Epidermal melanocyte (primary cell): ENCODE results near the gene CCNL2.
"Not testable (repeated sequence)": the region's sequence is repeated elsewhere in the genome, so short reads cannot be mapped to it uniquely, and the experiment has no call there.

Experiments
- DNase-seq: peaks from one replicate; pipeline ENCODE4 v3.0.0; 2011; ENCODE audit warnings: low spot score; ENCODE audit not compliant: insufficient read length

The CCNL2 gene

DNA sequence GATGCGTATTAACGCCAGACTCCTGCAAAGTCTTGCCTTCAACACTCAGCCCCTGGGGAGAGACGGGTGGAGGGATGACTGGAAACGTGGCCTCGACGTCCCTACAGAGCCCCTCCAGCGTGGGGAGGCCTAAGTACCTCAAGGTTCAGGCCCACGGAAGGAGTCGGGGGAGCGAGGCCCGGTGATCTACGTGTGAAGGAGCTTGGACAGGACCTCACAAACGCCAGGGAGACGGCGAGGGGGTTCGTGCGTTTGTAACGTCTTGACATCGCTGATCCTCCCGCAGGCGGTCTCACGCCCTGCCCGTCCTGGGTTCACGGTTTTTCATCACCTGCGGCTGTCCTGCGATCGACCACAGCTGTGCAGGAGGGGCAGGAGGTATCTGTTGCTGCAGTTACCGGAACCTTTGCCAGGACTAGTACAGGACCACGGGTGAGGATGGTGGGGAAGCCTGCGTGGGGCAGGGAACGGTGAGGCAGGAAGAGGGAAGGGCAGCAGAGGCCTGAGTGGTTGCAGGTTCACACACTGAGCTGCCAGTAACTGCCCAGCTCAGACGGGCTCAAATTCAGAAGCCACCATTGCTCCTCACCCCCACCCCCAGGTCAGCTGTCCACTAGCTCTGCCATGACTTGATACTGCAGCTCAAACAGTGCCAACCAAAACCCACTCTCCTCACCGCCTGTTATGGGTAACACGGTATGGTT, 889 bp upstream of the CCNL2 start:
- DNase-seq = no peak

DNA sequence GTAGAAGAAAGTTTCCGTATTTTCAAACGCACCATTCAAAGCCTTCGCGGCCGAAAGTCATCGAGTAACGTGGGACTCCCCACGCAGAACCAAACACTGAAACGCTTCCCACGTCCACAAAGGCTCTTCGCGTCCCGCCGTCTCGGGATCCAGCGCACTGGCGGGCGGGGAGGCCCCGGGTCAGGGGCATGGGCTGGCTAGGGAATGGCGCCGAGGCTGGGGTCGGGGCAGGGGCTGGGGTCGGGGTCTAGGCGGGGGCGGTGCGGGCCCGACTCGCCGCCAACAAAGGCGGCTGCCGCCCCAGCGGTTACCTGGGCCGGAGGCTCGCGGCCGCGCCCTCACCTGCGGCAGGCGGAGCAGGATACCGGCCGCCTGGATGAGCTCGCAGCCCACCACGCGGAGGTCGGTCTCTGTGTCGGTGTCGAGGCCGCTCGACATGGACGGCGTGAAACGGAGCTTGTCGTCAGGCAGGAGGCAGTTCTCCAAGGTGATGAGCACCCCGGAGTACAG, 403 bp downstream of the CCNL2 start:
- no peak for DNase-seq

DNA sequence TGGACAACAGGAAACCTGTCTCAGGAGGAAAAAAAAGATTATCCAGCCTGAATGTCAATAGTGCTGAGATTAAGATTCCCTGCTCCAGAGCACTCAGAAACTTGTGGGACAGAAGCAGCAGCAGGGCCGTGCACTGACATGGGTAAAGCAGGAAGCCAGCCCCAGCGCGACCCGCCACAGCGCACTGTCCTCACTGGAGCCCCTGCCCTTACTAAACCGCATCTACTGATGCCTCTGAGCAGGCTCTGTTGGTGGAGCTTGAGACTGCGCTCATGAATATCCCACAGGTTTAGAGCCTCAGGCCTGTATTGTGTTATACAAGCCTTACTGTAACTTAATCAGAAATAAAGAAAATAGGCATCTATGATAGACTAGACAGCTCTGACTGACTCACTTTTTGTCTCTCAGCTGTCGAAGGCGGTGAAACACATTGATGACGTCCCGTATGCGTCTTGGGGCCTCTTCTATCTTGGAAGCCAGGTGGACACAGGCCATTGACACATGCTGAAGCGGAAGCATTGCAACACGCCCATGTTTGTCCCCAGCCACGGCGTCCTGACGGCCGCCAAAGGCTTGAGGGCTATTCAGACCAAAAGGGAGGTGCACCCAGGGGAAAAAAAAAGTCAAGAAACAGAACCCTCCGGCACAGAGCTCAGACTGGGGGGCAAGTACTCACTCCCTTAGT, 1.2 kb downstream of the CCNL2 start:
- DNase-seq = no peak

DNA sequence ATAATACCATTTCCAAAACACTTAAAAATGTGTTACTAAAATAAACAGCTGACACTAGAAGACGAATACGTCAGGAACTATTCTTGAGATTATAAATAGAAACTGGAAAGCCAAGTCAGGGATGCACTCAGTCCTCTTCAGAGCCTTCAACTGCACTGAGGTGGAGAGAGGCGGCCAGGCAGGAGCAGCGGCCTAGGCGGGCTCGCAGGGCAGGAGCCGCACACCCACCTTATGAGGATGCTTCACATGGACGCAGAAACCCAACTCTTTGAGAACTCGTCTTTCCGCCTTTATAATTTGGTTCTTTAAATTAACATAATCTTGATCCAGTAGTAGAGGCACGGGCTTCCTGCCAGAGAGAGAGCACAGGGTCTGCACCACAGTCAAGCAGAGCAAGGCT, 4.0 kb downstream of the CCNL2 start:
- DNase-seq = no peak

DNA sequence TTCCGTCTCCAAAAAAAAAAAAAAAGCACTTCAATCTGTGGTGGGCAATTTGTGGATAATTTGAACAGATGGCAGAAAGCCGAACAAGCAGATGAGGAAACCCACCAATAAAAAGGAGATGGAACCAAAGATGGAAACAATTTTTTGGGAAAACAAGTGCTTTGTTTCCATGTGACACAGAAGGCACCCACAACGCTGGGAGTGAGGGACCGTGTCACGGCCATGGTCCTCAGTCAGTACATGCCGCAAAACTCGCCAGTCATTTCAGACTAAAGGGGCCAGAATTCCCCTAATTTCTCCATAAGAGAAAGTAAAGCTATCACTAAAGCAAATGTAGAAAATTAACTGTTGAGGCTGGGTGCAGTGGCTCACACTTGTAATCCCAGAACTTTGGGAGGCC, 5.0 kb downstream of the CCNL2 start:
- DNase-seq = no peak

DNA sequence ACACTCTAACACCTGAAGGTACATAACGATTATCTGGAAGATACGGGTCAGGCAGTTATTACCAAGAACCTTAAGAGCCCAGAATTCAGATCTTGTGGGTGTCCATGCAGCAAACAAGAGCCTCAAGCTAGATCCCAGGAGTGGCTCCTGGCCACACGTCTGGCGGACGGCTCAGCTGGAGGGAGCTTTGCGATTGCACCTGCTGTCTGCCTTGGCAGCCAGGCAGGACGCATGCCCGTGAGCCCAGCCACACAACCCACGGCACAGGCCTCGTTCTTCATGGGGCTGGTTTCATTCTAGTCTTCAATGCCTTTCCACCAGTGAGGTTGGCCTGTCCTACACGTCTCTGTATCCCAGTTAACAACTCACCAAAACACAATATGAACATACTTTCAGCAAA, 5.7 kb downstream of the CCNL2 start:
- no peak for DNase-seq

DNA sequence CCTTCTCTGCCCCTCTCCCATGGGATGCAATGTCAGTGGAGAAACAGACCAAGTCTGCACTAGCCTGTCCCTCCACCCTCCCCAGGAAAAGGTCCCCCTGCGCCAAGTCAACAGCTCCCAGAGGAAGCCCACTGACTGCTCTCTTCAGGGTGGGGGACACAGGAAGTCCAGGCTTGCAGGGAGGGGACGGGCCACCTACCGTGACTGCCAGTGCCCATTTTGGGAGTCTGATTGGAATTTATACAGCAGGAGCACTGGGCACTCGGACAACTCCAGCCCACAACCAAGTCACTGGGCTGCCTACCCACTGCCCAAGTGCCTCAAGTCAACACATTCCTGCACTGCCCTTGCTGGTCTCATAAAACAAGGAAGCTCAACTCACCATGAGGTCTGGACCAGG, 6.1 kb downstream of the CCNL2 start:
- DNase-seq = no peak

DNA sequence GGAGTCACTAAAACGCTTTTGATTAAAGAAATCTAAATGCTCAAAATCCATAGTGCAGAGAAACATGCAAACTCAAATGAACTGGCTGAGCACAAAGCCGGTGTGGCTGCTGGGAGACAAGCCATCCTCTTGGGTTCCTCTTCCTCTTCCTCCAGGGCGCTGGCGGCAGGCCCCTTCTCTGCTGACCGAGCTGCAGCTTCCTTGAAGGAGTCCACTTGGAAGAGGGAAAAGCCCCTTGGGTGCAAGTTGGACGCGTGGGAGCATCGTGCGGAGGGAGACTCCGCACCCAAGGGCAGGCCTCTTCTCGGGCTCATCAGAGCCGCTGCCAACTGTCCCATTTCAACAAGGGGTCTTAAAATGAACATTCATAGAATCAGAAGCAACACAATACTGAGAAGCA, 7.9 kb downstream of the CCNL2 start:
- DNase-seq = no peak

DNA sequence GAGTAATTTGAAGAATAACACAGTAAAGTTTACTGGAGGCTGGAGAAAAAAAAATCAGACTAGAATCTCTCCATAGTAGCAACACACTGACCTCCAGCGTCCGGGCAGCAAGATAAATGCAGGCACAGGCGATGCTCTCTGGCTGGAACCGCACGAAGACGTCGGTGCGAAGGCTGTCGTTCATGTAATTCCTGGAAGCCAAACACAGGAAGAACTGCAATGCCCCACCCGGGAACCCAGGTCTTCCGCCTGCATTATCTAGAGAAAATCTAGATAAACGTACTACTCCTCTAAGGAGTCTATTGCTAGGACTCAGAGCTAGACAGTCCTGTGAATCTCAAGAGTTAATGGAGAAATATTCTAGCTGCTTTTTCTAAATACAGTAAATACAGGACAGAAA, 8.5 kb downstream of the CCNL2 start:
- DNase-seq = no peak

DNA sequence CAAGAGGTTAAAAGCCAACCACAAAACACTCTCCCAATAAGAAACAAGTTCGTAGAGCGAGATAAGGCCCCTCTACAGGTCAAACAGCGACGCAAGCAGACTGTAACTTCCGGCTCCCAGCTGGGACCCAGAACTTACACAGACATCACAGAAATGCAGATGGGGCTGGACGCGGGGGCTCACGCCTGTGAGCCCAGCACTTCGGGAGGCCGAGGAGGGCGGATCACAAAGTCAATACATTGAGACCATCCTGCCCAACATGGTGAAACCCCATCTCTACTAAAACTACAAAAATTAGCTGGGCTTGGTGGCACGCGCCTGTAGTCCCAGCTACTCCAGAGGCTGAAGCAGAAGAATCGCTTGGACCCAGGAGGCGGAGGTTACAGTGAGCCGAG, 11.1 kb downstream of the CCNL2 start:
- no peak for DNase-seq

DNA sequence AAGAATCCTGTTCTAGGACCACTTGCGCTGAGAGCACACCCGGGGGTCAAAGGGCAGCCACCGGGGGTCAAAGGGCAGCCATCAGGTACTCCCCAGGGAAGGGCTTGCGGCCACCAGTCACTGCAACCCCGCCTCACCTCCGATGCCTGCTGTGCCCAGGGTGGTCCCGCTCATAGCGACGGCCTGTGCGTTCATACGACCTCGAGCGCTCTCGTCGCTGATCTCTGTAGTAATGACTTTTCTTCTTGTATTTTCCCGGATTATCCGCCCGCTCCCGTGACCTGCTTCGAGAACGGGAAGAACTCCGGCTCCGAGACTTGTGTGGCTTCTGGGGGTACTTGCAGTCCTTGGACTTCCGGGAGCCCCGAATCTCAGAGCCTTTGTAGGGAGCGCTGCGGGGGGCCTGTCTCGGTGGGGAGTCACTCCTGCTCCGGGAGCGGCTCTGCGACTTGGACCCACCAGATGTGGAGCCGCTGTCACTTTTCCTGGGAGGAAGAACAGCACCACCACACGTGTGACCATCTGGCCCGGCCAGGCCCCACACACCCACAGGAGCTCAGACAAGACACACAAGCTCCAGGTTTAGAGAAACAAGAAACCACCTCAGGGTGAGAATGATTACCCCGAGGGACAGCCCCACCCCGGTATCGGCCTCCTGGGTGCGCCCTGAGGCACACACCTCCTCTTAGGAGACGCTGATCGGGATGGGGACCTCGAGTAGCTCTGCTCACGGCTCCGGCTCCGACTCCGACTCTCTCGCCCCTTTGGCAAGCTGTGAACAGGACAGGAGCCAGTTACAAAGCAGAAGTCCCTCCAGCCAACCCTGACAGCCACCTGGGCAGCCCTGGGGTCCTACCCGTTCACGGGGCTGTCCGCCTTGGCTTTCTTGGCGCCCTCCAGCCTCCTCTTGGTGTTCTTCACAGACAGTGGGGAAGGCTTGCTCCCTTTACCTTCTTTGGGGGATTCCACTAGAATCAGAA, 11.7 kb downstream of the CCNL2 start:
- DNase-seq = no peak

DNA sequence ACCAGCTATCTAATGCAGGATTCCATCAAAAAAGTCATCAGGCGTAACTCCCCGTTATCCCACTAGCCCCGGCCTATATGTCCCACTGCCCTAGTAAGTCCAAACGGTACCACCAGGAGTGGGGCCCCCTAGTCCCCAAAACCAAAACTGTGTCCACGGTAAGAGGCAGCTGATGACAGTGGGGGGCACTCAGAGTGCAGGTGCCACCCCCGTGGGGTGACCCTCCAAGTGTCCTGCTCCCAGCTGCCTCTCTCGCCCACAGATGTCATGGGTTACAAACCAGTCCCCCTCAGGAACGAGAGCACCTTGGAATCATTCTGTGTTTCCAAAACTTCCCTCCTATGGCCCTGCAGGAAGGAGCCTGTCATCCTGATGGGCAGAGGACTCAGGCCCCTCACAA, 13.2 kb downstream of the CCNL2 start:
- no peak for DNase-seq

DNA sequence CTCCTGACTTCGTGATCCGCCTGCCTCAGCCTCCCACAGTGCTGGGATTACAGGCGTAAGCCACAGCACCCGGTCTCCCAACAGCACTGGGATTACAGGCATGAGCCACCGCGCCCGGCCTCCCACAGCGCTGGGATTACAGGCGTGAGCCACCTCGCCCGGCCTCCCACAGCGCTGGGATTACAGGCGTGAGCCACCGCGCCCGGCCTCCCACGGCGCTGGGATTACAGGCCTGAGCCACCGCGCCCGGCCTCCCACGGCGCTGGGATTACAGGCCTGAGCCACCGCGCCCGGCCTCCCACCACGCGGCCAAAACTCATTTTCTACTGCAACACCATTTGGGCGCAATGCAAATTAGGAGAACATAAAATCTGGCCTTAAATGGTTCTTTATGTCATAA, 13.8 kb downstream of the CCNL2 start:
- not testable (repeated sequence) for DNase-seq

DNA sequence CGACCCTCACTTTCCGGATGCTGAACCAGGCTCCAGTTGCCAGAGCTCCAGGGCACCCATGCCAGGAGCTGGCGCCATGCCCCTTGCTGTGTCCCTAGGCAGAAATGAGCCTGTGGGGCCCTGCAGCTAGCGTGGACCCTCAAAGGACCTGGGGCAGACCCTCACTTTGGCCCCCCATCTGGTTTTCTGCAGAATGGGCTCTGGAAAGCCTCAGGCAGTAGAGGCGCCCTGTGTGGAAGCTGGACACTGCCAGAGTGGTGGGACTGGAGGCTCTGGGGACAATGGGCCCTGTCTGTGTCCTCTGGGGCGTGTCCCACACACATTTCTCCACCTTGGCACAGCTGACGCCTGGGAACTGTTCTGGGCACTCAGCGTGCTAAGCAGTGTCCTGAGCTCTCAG, 17.8 kb downstream of the CCNL2 start:
- no peak for DNase-seq

DNA sequence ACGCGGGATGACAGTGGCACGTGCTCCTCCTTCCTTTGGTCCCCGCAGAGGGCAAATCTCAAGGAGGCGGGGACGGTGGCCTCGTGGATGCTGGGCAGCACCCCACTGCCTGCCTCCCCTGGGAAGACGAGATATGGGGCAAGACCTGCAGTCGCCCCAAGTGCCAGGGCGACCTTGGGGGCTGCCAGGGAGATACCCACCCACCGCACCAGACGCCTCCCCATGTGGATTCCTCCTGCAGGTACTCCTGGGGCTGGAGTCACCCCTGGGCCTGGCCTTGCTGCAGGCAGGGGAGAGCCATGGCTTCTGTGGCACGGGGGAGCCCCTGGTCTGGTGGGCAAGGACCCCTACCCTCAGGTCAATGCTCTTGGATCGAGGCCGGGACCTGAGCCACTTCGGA, 18.3 kb downstream of the CCNL2 start:
- DNase-seq = no peak

DNA sequence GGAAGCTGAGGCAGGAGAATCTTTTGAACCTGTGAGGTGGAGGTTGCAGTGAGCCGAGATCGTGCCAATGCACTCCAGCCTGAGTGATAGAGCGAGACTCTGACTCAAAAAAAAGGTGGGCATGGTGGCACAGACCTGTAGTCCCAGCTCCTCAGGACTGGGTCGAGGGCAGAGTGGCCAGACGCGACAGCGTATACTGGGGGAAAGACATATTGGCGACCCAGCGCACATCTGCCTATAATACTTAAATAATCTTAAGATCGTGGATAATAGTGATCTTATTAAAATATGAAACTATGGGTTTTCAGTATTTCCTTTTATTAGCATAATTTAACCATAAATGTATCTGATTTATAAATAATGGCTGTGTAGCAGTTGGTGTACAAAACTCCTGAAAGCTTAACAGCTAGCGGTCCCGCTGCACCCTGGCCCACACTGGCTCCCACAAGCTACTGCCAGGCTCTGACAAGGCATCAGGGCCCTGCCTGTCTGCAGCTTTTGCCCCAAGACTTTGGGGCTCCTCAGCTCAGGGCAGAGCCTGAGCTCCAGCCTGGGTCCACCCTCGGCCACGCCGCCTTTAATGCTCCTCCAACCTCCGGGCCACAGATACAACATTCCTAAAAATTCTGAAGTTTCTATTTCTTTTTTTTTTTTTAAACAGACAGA, 21.5 kb downstream of the CCNL2 start:
- DNase-seq = no peak

DNA sequence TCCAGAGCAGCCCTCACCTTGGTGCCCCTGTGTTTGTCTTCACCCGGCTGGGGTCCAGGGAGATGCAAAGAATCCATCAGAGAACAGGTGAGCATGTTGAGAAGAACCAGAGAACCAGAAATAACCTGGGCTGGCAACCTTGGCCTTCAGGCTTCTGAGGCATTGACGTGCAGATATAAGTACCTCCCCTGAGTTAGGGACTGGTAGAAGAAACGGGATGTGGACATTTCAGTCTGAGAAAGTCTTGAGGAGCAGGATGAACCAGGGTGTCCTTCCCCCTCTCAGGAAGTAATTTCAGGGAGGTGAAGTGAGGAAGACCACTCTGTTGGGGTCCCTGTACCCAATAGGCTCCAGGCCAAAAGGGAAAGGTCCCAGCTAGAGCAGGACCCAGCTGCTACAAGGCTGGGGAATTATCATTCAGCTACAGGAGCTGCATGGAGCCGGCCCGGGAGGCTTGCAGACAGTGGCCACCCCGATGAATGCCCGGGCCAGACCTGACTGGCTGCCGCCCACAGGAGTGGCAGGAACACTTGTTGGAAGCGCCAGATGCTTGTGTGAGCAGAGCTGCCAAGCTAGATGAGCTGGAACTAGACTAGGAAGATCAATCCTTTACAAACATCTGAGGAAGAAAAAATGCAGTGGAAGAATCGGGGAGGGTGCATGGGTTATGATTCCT, 22.4 kb downstream of the CCNL2 start:
- no peak for DNase-seq

DNA sequence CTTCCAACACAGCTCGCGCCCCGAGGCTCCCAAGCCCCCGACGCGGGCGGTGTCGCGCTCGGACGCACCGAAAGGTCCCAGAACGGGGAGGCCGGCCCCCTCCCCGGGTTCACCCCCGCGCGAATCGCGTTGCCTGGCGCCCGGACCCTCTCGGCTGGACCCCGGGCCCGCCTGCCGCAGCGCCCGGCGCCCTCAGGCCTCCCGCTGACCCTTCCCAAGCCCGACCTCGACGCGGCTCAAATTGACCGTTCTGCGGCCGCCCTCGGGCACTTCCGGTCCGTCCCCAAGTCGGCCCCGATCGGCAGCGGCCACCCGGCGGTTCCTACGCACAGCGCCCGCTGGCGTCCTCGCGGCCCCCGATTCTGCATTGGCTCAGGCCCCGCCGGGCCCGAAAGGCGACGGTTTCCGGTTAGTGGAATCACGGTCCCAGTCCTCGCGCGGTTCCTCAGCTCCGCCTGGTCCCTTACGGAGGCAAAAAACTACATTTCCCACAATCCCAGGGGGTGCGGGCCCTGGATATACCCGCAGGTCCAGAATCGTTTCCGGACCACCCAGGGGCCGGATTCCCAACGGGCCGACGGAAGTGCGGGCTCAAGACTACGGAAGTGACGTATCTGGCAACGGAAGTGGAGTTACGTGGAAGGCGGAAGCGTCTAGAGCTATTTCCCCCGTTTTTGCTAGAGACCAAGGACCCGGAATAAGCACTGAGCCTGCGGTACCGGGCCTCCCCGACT, 24.0 kb downstream of the CCNL2 start, which contains the start of gene AURKAIP1:
TSS of gene AURKAIP1 (minus strand) at position 279 of the 734 bp plus-strand sequence. CDS start 451 bp downstream, outside the sequence.
- DNase-seq = peak; percentile 100

DNA sequence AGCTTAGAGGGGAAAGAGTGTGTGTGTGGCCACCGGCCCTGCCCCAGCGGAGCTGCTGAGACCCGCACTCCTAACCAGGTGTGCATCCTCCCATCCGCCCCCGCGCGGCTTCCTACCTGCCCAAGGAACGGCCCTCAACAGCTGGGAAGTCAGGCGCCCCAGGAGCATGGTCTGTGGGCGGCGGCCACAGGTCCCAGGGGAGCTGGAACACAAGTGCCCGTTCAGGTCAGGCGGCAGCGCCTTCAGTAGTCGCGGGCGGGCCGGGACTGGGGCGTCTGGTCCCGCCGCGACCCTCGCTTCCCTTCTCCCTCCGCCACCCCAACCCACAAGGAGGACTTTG, 24.6 kb downstream of the CCNL2 start:
- DNase-seq = no peak
